GM12878 (cell line): ENCODE measurements around the gene CDYL. TPM values are rescaled to one million over a fixed set of nuclear protein-coding genes. Genes with fewer than 3 reads are reported as not detected.

Experiments
- CHD4 ChIP-seq: fragments of 200-600 bp; sonication (generic); IDR thresholded peaks from 2 replicates; pipeline ENCODE4 v1.6.1; 2016; ENCODE audit warnings: mild to moderate bottlenecking
- CREB1 ChIP-seq: IDR thresholded peaks from 2 replicates; pipeline ENCODE4 v1.6.1; 2012; ENCODE audit warnings: low read depth, mild to moderate bottlenecking, inconsistent platforms
- ZNF24 ChIP-seq: fragments of 450-650 bp; IDR thresholded peaks from 2 replicates; pipeline ENCODE4 v1.6.1; 2017; ENCODE audit warnings: antibody characterized with exemption, mild to moderate bottlenecking
- polyA plus RNA-seq, 11 experiments: library from polyadenylated mRNA; depleted of rRNA in 4 of 11; unstranded in 6 of 11; stranded (reverse) in 5 of 11; fragments of >200 nt; fragmentation: Nextera tagmentation in 4 of 11; fragmentation: Illumina TruSeq in 1 of 11; extraction: Ambion mirVana in 4 of 11; extraction: Trizol in 1 of 11; gene quantifications; 1 replicate in 1 of 11; 2 replicates in 10 of 11; pipeline versions ENCODE4 v1.2.1 to v1.2.3, GENCODE V29; 2011 to 2016; ENCODE audit warnings: inconsistent platforms in 2 of 11, missing spikeins in 2 of 11, low read depth in 1 of 11
- total RNA-seq, 4 experiments: library from RNA; depleted of rRNA in 3 of 4; stranded (reverse); fragments of >200 nt in 3 of 4; fragmentation: Illumina TruSeq in 1 of 4; extraction: Trizol in 1 of 4; gene quantifications; 2 replicates each; pipeline versions ENCODE4 v1.2.1 to v1.2.3, GENCODE V29; 2013 to 2021
- TF ChIP-seq, protein P1 (sequence below): IDR thresholded peaks from 2 replicates; pipeline ENCODE4 v1.6.1; 2011; ENCODE audit warnings: mild to moderate bottlenecking, low read depth, low read length, moderate library complexity; ENCODE audit not compliant: insufficient replicate concordance
- TF ChIP-seq, protein P2 (sequence below): fragments of 450-650 bp; formaldehyde crosslinking; IDR thresholded peaks from 2 replicates; pipeline ENCODE4 v1.4.0; 2020; ENCODE audit warnings: mild to moderate bottlenecking, moderate library complexity
- TF ChIP-seq, protein P3 (sequence below): IDR thresholded peaks from 2 replicates; pipeline ENCODE4 v1.6.1; 2012; ENCODE audit warnings: improper control_type of control experiment, low read depth, low read length; ENCODE audit not compliant: insufficient replicate concordance

The CDYL gene
- total and polyA plus RNA-seq, 10 of the 15 experiments (the other 5 are each of a cell fraction or from before 2014, with no cell fraction given): 9.3 to 61.2 (median 28.5) TPM

DNA sequence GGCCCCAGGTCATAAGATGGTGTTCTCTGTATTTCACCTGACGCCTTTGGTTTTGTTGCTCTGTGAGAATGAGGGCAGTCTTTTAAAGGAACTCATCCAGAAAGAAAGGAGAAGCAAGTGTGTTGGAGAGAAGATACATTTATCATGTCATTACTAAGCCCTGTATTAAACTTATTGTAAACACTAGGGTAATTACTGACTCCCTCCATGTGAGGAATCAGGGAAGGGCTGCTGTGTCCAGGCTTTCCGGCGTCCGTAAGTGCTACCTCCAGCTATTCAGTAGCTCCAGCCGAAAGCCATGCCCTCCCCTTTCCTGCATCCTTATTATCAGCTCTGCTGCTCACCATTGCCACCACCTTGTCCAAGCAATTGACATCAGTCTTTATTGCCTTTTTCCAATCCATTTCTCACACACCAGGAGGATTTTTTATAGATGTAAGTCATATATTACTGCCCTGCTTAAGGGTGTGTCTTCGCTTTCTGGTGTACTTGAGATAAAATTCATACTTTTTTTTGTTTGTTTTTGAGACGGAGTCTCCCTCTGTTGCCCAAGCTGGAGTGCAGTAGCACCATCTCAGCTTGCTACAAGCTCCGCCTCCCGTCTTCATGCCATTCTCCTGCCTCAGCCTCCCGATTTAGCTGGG is 133.0 kb downstream of the CDYL start (continued):
- TF ChIP-seq, protein P1, sequence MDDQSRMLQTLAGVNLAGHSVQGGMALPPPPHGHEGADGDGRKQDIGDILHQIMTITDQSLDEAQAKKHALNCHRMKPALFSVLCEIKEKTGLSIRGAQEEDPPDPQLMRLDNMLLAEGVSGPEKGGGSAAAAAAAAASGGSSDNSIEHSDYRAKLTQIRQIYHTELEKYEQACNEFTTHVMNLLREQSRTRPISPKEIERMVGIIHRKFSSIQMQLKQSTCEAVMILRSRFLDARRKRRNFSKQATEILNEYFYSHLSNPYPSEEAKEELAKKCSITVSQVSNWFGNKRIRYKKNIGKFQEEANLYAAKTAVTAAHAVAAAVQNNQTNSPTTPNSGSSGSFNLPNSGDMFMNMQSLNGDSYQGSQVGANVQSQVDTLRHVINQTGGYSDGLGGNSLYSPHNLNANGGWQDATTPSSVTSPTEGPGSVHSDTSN: no peak
- no peak for TF ChIP-seq CHD4
- TF ChIP-seq, protein P2, sequence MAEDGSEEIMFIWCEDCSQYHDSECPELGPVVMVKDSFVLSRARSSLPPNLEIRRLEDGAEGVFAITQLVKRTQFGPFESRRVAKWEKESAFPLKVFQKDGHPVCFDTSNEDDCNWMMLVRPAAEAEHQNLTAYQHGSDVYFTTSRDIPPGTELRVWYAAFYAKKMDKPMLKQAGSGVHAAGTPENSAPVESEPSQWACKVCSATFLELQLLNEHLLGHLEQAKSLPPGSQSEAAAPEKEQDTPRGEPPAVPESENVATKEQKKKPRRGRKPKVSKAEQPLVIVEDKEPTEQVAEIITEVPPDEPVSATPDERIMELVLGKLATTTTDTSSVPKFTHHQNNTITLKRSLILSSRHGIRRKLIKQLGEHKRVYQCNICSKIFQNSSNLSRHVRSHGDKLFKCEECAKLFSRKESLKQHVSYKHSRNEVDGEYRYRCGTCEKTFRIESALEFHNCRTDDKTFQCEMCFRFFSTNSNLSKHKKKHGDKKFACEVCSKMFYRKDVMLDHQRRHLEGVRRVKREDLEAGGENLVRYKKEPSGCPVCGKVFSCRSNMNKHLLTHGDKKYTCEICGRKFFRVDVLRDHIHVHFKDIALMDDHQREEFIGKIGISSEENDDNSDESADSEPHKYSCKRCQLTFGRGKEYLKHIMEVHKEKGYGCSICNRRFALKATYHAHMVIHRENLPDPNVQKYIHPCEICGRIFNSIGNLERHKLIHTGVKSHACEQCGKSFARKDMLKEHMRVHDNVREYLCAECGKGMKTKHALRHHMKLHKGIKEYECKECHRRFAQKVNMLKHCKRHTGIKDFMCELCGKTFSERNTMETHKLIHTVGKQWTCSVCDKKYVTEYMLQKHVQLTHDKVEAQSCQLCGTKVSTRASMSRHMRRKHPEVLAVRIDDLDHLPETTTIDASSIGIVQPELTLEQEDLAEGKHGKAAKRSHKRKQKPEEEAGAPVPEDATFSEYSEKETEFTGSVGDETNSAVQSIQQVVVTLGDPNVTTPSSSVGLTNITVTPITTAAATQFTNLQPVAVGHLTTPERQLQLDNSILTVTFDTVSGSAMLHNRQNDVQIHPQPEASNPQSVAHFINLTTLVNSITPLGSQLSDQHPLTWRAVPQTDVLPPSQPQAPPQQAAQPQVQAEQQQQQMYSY (CRISPR knock-in tag): no peak
- no peak for TF ChIP-seq CREB1
- TF ChIP-seq, protein P3, sequence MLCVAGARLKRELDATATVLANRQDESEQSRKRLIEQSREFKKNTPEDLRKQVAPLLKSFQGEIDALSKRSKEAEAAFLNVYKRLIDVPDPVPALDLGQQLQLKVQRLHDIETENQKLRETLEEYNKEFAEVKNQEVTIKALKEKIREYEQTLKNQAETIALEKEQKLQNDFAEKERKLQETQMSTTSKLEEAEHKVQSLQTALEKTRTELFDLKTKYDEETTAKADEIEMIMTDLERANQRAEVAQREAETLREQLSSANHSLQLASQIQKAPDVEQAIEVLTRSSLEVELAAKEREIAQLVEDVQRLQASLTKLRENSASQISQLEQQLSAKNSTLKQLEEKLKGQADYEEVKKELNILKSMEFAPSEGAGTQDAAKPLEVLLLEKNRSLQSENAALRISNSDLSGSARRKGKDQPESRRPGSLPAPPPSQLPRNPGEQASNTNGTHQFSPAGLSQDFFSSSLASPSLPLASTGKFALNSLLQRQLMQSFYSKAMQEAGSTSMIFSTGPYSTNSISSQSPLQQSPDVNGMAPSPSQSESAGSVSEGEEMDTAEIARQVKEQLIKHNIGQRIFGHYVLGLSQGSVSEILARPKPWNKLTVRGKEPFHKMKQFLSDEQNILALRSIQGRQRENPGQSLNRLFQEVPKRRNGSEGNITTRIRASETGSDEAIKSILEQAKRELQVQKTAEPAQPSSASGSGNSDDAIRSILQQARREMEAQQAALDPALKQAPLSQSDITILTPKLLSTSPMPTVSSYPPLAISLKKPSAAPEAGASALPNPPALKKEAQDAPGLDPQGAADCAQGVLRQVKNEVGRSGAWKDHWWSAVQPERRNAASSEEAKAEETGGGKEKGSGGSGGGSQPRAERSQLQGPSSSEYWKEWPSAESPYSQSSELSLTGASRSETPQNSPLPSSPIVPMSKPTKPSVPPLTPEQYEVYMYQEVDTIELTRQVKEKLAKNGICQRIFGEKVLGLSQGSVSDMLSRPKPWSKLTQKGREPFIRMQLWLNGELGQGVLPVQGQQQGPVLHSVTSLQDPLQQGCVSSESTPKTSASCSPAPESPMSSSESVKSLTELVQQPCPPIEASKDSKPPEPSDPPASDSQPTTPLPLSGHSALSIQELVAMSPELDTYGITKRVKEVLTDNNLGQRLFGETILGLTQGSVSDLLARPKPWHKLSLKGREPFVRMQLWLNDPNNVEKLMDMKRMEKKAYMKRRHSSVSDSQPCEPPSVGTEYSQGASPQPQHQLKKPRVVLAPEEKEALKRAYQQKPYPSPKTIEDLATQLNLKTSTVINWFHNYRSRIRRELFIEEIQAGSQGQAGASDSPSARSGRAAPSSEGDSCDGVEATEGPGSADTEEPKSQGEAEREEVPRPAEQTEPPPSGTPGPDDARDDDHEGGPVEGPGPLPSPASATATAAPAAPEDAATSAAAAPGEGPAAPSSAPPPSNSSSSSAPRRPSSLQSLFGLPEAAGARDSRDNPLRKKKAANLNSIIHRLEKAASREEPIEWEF: no peak
- TF ChIP-seq ZNF24: no peak
